ENCODE measurements around the gene THAP2.
A peak's percentile ranks its signal among the peaks of the same experiment; 100 is the strongest.
"Not testable (repeated sequence)": the region's sequence is repeated elsewhere in the genome, so short reads cannot be mapped to it uniquely, and the experiment has no call there.

The THAP2 gene

GRCh38 chr12:71685914-71686657 is 22.0 kb downstream of the THAP2 start, which contains the start of gene TMEM19:
Gene TMEM19, plus strand, starts transcription at chr12:71686082. Its CDS starts 599 bp downstream, at chr12:71686681.
- peak; percentile 96 for DNase-seq (ENCODE audit: extremely low read depth, insufficient read length)
- TF ChIP-seq CTCF (IDR thresholded peaks at IDR 0.05; ENCODE audit: insufficient read depth, low read length, poor library complexity, severe bottlenecking) = peak; percentile 58
- Histone ChIP-seq H3K4me3 (replicated peaks; ENCODE audit: low read depth, low read length) (peak within 1 kb of the TSS; percentile 70), H3K27me3 (replicated peaks; ENCODE audit: control insufficient read depth, insufficient read depth, low read length) (no peaks in the 10 kb centered on the region), H3K36me3 (ENCODE audit: control insufficient read depth, insufficient read depth, low read length) (no peaks in the 10 kb centered on the region)

GRCh38 chr12:71686658-71687025 is 22.5 kb downstream of the THAP2 start:
- no peak for TF ChIP-seq CTCF (IDR thresholded peaks at IDR 0.05; ENCODE audit: insufficient read depth, low read length, poor library complexity, severe bottlenecking)
- no peaks in the 10 kb centered on the region for H3K27me3 ChIP-seq (replicated peaks; ENCODE audit: control insufficient read depth, insufficient read depth, low read length)
- peak overlapping the region; percentile 70 for H3K4me3 ChIP-seq (replicated peaks; ENCODE audit: low read depth, low read length)
- H3K36me3 ChIP-seq (ENCODE audit: control insufficient read depth, insufficient read depth, low read length) = no peaks in the 10 kb centered on the region
- peak; percentile 18 for DNase-seq (ENCODE audit: extremely low read depth, insufficient read length)

GRCh38 chr12:71687172-71687571 is 23.1 kb downstream of the THAP2 start:
- H3K4me3 ChIP-seq (replicated peaks; ENCODE audit: low read depth, low read length) = peak overlapping the region; percentile 70
- not testable (repeated sequence) for DNase-seq (ENCODE audit: extremely low read depth, insufficient read length); H3K36me3 ChIP-seq (ENCODE audit: control insufficient read depth, insufficient read depth, low read length); H3K27me3 ChIP-seq (replicated peaks; ENCODE audit: control insufficient read depth, insufficient read depth, low read length)

GRCh38 chr12:71688961-71689570 is 25.0 kb downstream of the THAP2 start:
- no peaks in the 10 kb centered on the region for H3K27me3 ChIP-seq (replicated peaks; ENCODE audit: control insufficient read depth, insufficient read depth, low read length)
- no peak for DNase-seq (ENCODE audit: extremely low read depth, insufficient read length)
- H3K4me3 ChIP-seq (replicated peaks; ENCODE audit: low read depth, low read length) = peak overlapping the region; percentile 14
- no peak for TF ChIP-seq CTCF (IDR thresholded peaks at IDR 0.05; ENCODE audit: insufficient read depth, low read length, poor library complexity, severe bottlenecking)
- H3K36me3 ChIP-seq (ENCODE audit: control insufficient read depth, insufficient read depth, low read length) = no peaks in the 10 kb centered on the region

GRCh38 chr12:71691504-71692129 is 27.5 kb downstream of the THAP2 start:
- no peak for DNase-seq (ENCODE audit: extremely low read depth, insufficient read length)
- Histone ChIP-seq H3K27me3 (replicated peaks; ENCODE audit: control insufficient read depth, insufficient read depth, low read length) (no peaks in the 10 kb centered on the region), H3K36me3 (ENCODE audit: control insufficient read depth, insufficient read depth, low read length) (no peaks in the 10 kb centered on the region), H3K4me3 (replicated peaks; ENCODE audit: low read depth, low read length) (no peak overlapping the region)
- TF ChIP-seq CTCF (IDR thresholded peaks at IDR 0.05; ENCODE audit: insufficient read depth, low read length, poor library complexity, severe bottlenecking) = no peak

GRCh38 chr12:71693126-71693525 is 29.0 kb downstream of the THAP2 start:
- H3K4me3 ChIP-seq (replicated peaks; ENCODE audit: low read depth, low read length) = no peak overlapping the region
- TF ChIP-seq CTCF (IDR thresholded peaks at IDR 0.05; ENCODE audit: insufficient read depth, low read length, poor library complexity, severe bottlenecking) = no peak
- no peaks in the 10 kb centered on the region for H3K27me3 ChIP-seq (replicated peaks; ENCODE audit: control insufficient read depth, insufficient read depth, low read length)
- no peak for DNase-seq (ENCODE audit: extremely low read depth, insufficient read length)
- peaks cover 3% of the 10 kb centered on the region; the same call in 1 of the 2 replicates for H3K36me3 ChIP-seq (ENCODE audit: control insufficient read depth, insufficient read depth, low read length)

- H3K36me3 ChIP-seq (ENCODE audit: control insufficient read depth, insufficient read depth, low read length); H3K27me3 ChIP-seq (replicated peaks; ENCODE audit: control insufficient read depth, insufficient read depth, low read length); H3K4me3 ChIP-seq (replicated peaks; ENCODE audit: low read depth, low read length); DNase-seq (ENCODE audit: extremely low read depth, insufficient read length): not testable (repeated sequence)
Measured at GRCh38 chr12:71693651-71694050, 29.6 kb downstream of the THAP2 start.
